ENCODE results near the gene KCTD17. TPM values are rescaled to one million over a fixed set of nuclear protein-coding genes. Genes with fewer than 3 reads are reported as not detected.

KCTD17 gene
- total RNA-seq, 1 donor from 2014 or later = 31.3 TPM

DNA sequence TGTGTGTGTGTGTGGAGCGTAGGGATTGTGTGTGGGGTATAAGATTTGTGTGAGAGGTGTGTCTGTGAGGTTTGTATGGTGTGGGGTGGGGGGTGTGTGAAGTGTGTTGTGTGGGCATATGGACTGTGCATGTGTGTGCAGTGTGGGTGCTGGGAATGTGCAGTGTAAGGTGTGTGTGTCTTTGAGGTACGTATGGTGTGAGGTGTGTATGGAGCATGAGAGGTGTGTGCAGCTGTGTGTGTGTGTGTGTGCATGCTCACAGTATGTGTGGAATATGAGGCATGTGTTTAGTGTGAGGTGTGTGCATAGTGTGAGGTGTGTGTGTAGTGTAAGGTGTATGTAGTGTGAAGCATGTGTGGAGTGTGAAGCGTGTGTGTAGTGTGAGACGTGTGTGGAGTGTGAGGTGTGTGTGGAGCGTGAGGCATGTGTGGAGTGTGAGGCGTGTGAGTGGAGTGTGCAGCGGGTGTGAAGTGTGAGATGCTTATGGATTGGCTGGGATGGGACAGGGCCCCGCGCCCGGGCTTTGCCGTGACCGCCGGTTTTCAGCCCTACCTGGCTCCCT, 59.7 kb downstream of the KCTD17 start:
- Mint-ChIP-seq H3K27ac (ENCODE audit: unreplicated experiment) (no peak overlapping the region), H3K36me3 (ENCODE audit: low read depth, unreplicated experiment) (no peaks in the 10 kb centered on the region), H3K27me3 (ENCODE audit: low read depth, unreplicated experiment) (peaks cover 50% of the 10 kb centered on the region), H3K9me3 (ENCODE audit: unreplicated experiment) (peaks cover 2% of the 10 kb centered on the region), H3K4me3 (ENCODE audit: unreplicated experiment) (no peak overlapping the region), H3K4me1 (ENCODE audit: low read depth, unreplicated experiment) (no peaks in the 10 kb centered on the region)
- H3K36me3 ChIP-seq (ENCODE audit: insufficient read depth, low read length) = no peaks in the 10 kb centered on the region
- H3K4me1 ChIP-seq (ENCODE audit: insufficient read depth, low read length) = no peaks in the 10 kb centered on the region
- H3K4me3 ChIP-seq (ENCODE audit: insufficient read depth, low read depth, low read length) = no peak overlapping the region
- FAIRE-seq (no peak), DNase-seq (ENCODE audit: low read depth) (no peak)
- H3K9me3 ChIP-seq (ENCODE audit: insufficient read depth, low read depth, low read length) = no peaks in the 10 kb centered on the region
- H3K9ac ChIP-seq (ENCODE audit: low read length) = no peak overlapping the region
- H3K79me2 ChIP-seq (ENCODE audit: insufficient read depth, low read length) = no peaks in the 10 kb centered on the region
- H2AFZ ChIP-seq (ENCODE audit: low read depth, low read length) = no peak overlapping the region
- no peak overlapping the region for H3K4me2 ChIP-seq (ENCODE audit: low read length)
- no peak for TF ChIP-seq EZH2 (IDR thresholded peaks at IDR 0.05; ENCODE audit: insufficient read depth, low read length)
- TF ChIP-seq, protein P1, sequence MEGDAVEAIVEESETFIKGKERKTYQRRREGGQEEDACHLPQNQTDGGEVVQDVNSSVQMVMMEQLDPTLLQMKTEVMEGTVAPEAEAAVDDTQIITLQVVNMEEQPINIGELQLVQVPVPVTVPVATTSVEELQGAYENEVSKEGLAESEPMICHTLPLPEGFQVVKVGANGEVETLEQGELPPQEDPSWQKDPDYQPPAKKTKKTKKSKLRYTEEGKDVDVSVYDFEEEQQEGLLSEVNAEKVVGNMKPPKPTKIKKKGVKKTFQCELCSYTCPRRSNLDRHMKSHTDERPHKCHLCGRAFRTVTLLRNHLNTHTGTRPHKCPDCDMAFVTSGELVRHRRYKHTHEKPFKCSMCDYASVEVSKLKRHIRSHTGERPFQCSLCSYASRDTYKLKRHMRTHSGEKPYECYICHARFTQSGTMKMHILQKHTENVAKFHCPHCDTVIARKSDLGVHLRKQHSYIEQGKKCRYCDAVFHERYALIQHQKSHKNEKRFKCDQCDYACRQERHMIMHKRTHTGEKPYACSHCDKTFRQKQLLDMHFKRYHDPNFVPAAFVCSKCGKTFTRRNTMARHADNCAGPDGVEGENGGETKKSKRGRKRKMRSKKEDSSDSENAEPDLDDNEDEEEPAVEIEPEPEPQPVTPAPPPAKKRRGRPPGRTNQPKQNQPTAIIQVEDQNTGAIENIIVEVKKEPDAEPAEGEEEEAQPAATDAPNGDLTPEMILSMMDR (IDR thresholded peaks at IDR 0.05; ENCODE audit: insufficient read depth, low read depth, low read length) = no peak
- no peak overlapping the region for H3K27ac ChIP-seq (ENCODE audit: low read depth, low read length)
- peaks cover 7% of the 10 kb centered on the region for H3K27me3 ChIP-seq (ENCODE audit: insufficient read depth, low read length)
- no peaks in the 10 kb centered on the region for H4K20me1 ChIP-seq (ENCODE audit: insufficient read depth, low read length)

DNA sequence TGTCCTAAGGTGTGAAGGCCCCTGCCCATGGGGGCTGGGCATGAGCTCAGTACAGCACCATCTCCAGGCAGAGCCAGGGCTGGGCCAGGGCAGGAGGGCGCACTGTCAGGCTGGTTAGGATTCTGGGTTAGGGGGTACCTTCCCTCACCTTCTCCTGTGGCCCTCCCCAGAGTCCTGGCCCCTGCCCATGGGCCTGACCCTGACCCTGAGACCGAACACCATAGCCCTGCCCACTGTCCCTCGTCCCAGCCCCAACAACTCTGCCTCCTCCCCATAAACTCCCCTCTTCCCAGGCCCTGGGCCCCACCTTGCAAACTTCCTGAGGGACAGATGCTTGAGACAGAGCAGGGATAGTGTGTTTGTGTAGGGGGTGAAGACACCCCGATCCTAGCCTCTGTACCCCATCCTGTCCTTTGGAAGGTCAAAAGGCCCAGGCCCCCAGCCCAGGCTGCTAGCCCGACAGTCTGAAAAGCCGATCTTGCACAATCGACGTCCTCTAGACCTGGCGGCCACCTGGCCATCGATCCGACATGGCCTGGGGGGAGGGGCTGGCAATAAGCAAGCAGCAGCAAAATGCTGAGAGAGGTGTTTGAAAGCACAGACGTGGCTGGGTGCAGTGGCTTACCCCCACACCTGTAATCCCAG, 60.7 kb downstream of the KCTD17 start:
- H3K4me3 ChIP-seq (ENCODE audit: insufficient read depth, low read depth, low read length) = no peak overlapping the region
- Mint-ChIP-seq H3K4me1 (ENCODE audit: low read depth, unreplicated experiment) (no peaks in the 10 kb centered on the region), H3K9me3 (ENCODE audit: unreplicated experiment) (peaks cover 2% of the 10 kb centered on the region), H3K27me3 (ENCODE audit: low read depth, unreplicated experiment) (peaks cover 45% of the 10 kb centered on the region), H3K4me3 (ENCODE audit: unreplicated experiment) (no peak overlapping the region), H3K36me3 (ENCODE audit: low read depth, unreplicated experiment) (no peaks in the 10 kb centered on the region), H3K27ac (ENCODE audit: unreplicated experiment) (no peak overlapping the region)
- no peak overlapping the region for H3K27ac ChIP-seq (ENCODE audit: low read depth, low read length)
- FAIRE-seq = no peak
- H3K4me2 ChIP-seq (ENCODE audit: low read length) = no peak overlapping the region
- no peaks in the 10 kb centered on the region for H4K20me1 ChIP-seq (ENCODE audit: insufficient read depth, low read length)
- no peak overlapping the region for H2AFZ ChIP-seq (ENCODE audit: low read depth, low read length)
- H3K9me3 ChIP-seq (ENCODE audit: insufficient read depth, low read depth, low read length) = no peaks in the 10 kb centered on the region
- DNase-seq (ENCODE audit: low read depth) = no peak
- H3K4me1 ChIP-seq (ENCODE audit: insufficient read depth, low read length) = no peaks in the 10 kb centered on the region
- TF ChIP-seq, protein P1 (IDR thresholded peaks at IDR 0.05; ENCODE audit: insufficient read depth, low read depth, low read length) = no peak
- no peak for TF ChIP-seq EZH2 (IDR thresholded peaks at IDR 0.05; ENCODE audit: insufficient read depth, low read length)
- H3K9ac ChIP-seq (ENCODE audit: low read length) = no peak overlapping the region
- H3K27me3 ChIP-seq (ENCODE audit: insufficient read depth, low read length) = peaks cover 9% of the 10 kb centered on the region
- no peaks in the 10 kb centered on the region for H3K79me2 ChIP-seq (ENCODE audit: insufficient read depth, low read length)
- H3K36me3 ChIP-seq (ENCODE audit: insufficient read depth, low read length) = no peaks in the 10 kb centered on the region

Other genes starting within 250 kb of the KCTD17 start
- not detected in 2 replicates for gene PVALB, start 234.7 kb upstream of the KCTD17 start, total RNA-seq
- gene NCF4, start 190.7 kb upstream of the KCTD17 start, total RNA-seq = not detected in 2 replicates
- 0.09 and 0.31 TPM in 2 replicates for gene CSF2RB, start 138.1 kb upstream of the KCTD17 start, total RNA-seq
- gene TST, start 32.3 kb upstream of the KCTD17 start, total RNA-seq = 32.2 and 36.3 TPM in 2 replicates
- 65.2 and 67.8 TPM in 2 replicates for gene MPST, start 32.0 kb upstream of the KCTD17 start, total RNA-seq
- gene TMPRSS6, start 58.0 kb downstream of the KCTD17 start, total RNA-seq = not detected in 2 replicates
- 1.3 and 1.6 TPM in 2 replicates for gene IL2RB, start 98.2 kb downstream of the KCTD17 start, total RNA-seq
- gene C1QTNF6, start 136.5 kb downstream of the KCTD17 start, total RNA-seq = 6.0 and 8.4 TPM in 2 replicates
- 0.07 TPM in 1 of 2 replicates, not detected in the other for gene SSTR3, start 160.7 kb downstream of the KCTD17 start, total RNA-seq
- gene RAC2, start 192.5 kb downstream of the KCTD17 start, total RNA-seq = 0.61 and 0.65 TPM in 2 replicates
- not detected in 2 replicates for gene CYTH4, start 230.8 kb downstream of the KCTD17 start, total RNA-seq

Measured in astrocyte (in vitro differentiated cells and primary cell).